ENCODE data around the gene CYP46A1.

CYP46A1 gene

GRCh38 chr14:99682809-99683618, 1.1 kb upstream of the CYP46A1 start:
- Histone ChIP-seq H3K4me3 (ENCODE audit: low read depth, low read length) (peak overlapping the region; percentile 58), H3K36me3 (ENCODE audit: control insufficient read depth in 2 of 2, insufficient read depth in 1 of 2, low read length in 2 of 2) (no peaks in the 10 kb centered on the region), H3K27ac (ENCODE audit: extremely low read depth, low read depth, low read length) (peak overlapping the region; percentile 54; the same call in 1 of the 2 replicates), H3K9me3 (ENCODE audit: control insufficient read depth, insufficient read depth, low read depth, low read length) (no peaks in the 10 kb centered on the region), H3K4me1 (ENCODE audit: control insufficient read depth, insufficient read depth, low read length) (no peaks in the 10 kb centered on the region)
- POLR2A ChIA-PET, result interaction anchor here (1.2 kb wide), 1 partner anchor 214 kb away, joined by 5 read pairs; no protein-coding TSS in a partner anchor
- CTCF ChIA-PET, result interaction anchor here (0.6 to 2.4 kb wide), 14 partner anchors 14 to 426 kb away, joined by 3 to 12 read pairs (median 4); no protein-coding TSS in a partner anchor
- TF ChIP-seq BCL11B (tag by site-specific recombination; IDR thresholded peaks at IDR 0.05; ENCODE audit: low read depth) (peak; percentile 86; the same call in 1 of the 2 replicates), KLF17 (tag by site-specific recombination; IDR thresholded peaks at IDR 0.05) (peak; percentile 85), BCL11A (tag by site-specific recombination; IDR thresholded peaks at IDR 0.05; ENCODE audit: low read depth) (peak; percentile 81), ZNF391 (tag by site-specific recombination; IDR thresholded peaks at IDR 0.05; ENCODE audit: borderline replicate concordance, low read depth) (0 out of 2 replicates have a peak, but pooled peaks have one; percentile 51), ZEB2 (tag by site-specific recombination; IDR thresholded peaks at IDR 0.05) (peak; percentile 87), ZNF404 (tag by site-specific recombination; IDR thresholded peaks at IDR 0.05) (no peak), ZNF324 (tag by site-specific recombination; IDR thresholded peaks at IDR 0.05) (0 out of 2 replicates have a peak, but pooled peaks have one; percentile 33), MZF1 (tag by site-specific recombination; IDR thresholded peaks at IDR 0.05; ENCODE audit: borderline replicate concordance) (no peak), KLF8 (tag by site-specific recombination; IDR thresholded peaks at IDR 0.05) (peak; percentile 65), SP7 (tag by site-specific recombination; IDR thresholded peaks at IDR 0.05) (peak; percentile 48; the same call in 1 of the 2 replicates), KLF1 (tag by site-specific recombination; IDR thresholded peaks at IDR 0.05) (peak; percentile 41; the same call in 1 of the 2 replicates), ZNF654 (tag by site-specific recombination; IDR thresholded peaks at IDR 0.05; ENCODE audit: low read depth) (peak; percentile 43), ZNF121 (tag by site-specific recombination; IDR thresholded peaks at IDR 0.05) (no peak), HOXC10 (CRISPR knock-in tag; IDR thresholded peaks at IDR 0.05) (no peak), ZNF335 (tag by site-specific recombination; conservative IDR thresholded peaks at IDR 0.05) (peak; percentile 93), ZNF449 (tag by site-specific recombination; IDR thresholded peaks at IDR 0.05) (0 out of 2 replicates have a peak, but pooled peaks have one; percentile 41), ZXDB (tag by site-specific recombination; IDR thresholded peaks at IDR 0.05) (0 out of 2 replicates have a peak, but pooled peaks have one; percentile 18), PBX3 (CRISPR knock-in tag; IDR thresholded peaks at IDR 0.05) (0 out of 2 replicates have a peak, but pooled peaks have one; percentile 27), ZBTB26 (tag by site-specific recombination; optimal IDR thresholded peaks at IDR 0.05) (no peak), BCL6B (tag by site-specific recombination; IDR thresholded peaks at IDR 0.05) (no peak), ZNF341 (tag by site-specific recombination; IDR thresholded peaks at IDR 0.05; ENCODE audit: low read depth) (peak; percentile 63; the same call in 1 of the 2 replicates), ZNF660 (tag by site-specific recombination; IDR thresholded peaks at IDR 0.05) (peak; percentile 59; the same call in 1 of the 2 replicates), PRDM2 (tag by site-specific recombination; IDR thresholded peaks at IDR 0.05; ENCODE audit: borderline replicate concordance) (0 out of 2 replicates have a peak, but pooled peaks have one; percentile 47)
